ENCODE data around the gene ATP6V1G2. TPM values are rescaled to one million over a fixed set of nuclear protein-coding genes. Genes with fewer than 3 reads are reported as not detected.
A peak's percentile ranks its signal among the peaks of the same experiment; 100 is the strongest.
"Not testable (repeated sequence)": the region's sequence is repeated elsewhere in the genome, so short reads cannot be mapped to it uniquely, and the experiment has no call there.

Gene ATP6V1G2
- total and polyA plus RNA-seq, 2 donors: 2.5 to 3.3 TPM

- Histone ChIP-seq H3K9me3 (ENCODE audit: control insufficient read depth in 2 of 2, insufficient read depth in 1 of 2, low read length in 1 of 2) (no peaks in the 10 kb centered on the region), H3K4me1 (ENCODE audit: control insufficient read depth in 2 of 2, insufficient read depth in 2 of 2, low read length in 2 of 2) (no peaks in the 10 kb centered on the region), H3K27me3 (ENCODE audit: control insufficient read depth in 2 of 2, insufficient read depth in 1 of 2, low read length in 1 of 2) (no peaks in the 10 kb centered on the region), H3K4me3 (ENCODE audit: low read length in 2 of 2) (no peak overlapping the region), H3K36me3 (ENCODE audit: control insufficient read depth in 2 of 2, insufficient read depth in 2 of 2, low read length in 1 of 2) (peaks cover 19 to 24% of the 10 kb centered on the region in 2 donors), H3K27ac (ENCODE audit: low read depth in 1 of 2, low read length in 1 of 2) (no peak overlapping the region)
- 93% methylated on average over 4 of the region's 4 CpGs for WGBS
- no peak for DNase-seq (ENCODE audit: low read depth in 6 of 9, low spot score in 9 of 9)
These were observed 20.3 kb downstream of the ATP6V1G2 start for GRCh38 chr6:31525932-31526591.

GRCh38 chr6:31525553-31525931 is 20.9 kb downstream of the ATP6V1G2 start:
- no peak overlapping the region for H3K4me3 ChIP-seq (ENCODE audit: low read length in 2 of 2)
- no peak overlapping the region for H3K27ac ChIP-seq (ENCODE audit: low read depth in 1 of 2, low read length in 1 of 2)
- peaks cover 14 to 19% of the 10 kb centered on the region in 2 donors for H3K36me3 ChIP-seq (ENCODE audit: control insufficient read depth in 2 of 2, insufficient read depth in 2 of 2, low read length in 1 of 2)
- H3K27me3 ChIP-seq (ENCODE audit: control insufficient read depth in 2 of 2, insufficient read depth in 1 of 2, low read length in 1 of 2): no peaks in the 10 kb centered on the region
- no peaks in the 10 kb centered on the region for H3K9me3 ChIP-seq (ENCODE audit: control insufficient read depth in 2 of 2, insufficient read depth in 1 of 2, low read length in 1 of 2)
- 84% methylated on average over 8 of the region's 8 CpGs for WGBS
- H3K4me1 ChIP-seq (ENCODE audit: control insufficient read depth in 2 of 2, insufficient read depth in 2 of 2, low read length in 2 of 2): no peaks in the 10 kb centered on the region
- no peak for DNase-seq (ENCODE audit: low read depth in 6 of 9, low spot score in 9 of 9)

GRCh38 chr6:31521835-31522234 is 24.6 kb downstream of the ATP6V1G2 start:
- DNase-seq (ENCODE audit: low read depth in 6 of 9, low spot score in 9 of 9): no peak
- no peaks in the 10 kb centered on the region for H3K4me1 ChIP-seq (ENCODE audit: control insufficient read depth in 2 of 2, insufficient read depth in 2 of 2, low read length in 2 of 2)
- H3K4me3 ChIP-seq (ENCODE audit: low read length in 2 of 2): no peak overlapping the region
- H3K27me3 ChIP-seq (ENCODE audit: control insufficient read depth in 2 of 2, insufficient read depth in 1 of 2, low read length in 1 of 2): peaks cover 0 to 2% of the 10 kb centered on the region in 2 donors
- H3K36me3 ChIP-seq (ENCODE audit: control insufficient read depth in 2 of 2, insufficient read depth in 2 of 2, low read length in 1 of 2): no peaks in the 10 kb centered on the region
- H3K27ac ChIP-seq (ENCODE audit: low read depth in 1 of 2, low read length in 1 of 2): no peak overlapping the region
- 88% methylated on average over 3 of the region's 3 CpGs for WGBS
- H3K9me3 ChIP-seq (ENCODE audit: control insufficient read depth in 2 of 2, insufficient read depth in 1 of 2, low read length in 1 of 2): no peaks in the 10 kb centered on the region

- DNase-seq (ENCODE audit: low read depth in 6 of 9, low spot score in 9 of 9): no peak
- Histone ChIP-seq H3K36me3 (ENCODE audit: control insufficient read depth in 2 of 2, insufficient read depth in 2 of 2, low read length in 1 of 2) (peaks cover 20 to 23% of the 10 kb centered on the region in 2 donors), H3K4me3 (ENCODE audit: low read length in 2 of 2) (no peak overlapping the region), H3K9me3 (ENCODE audit: control insufficient read depth in 2 of 2, insufficient read depth in 1 of 2, low read length in 1 of 2) (no peaks in the 10 kb centered on the region), H3K4me1 (ENCODE audit: control insufficient read depth in 2 of 2, insufficient read depth in 2 of 2, low read length in 2 of 2) (no peaks in the 10 kb centered on the region), H3K27ac (ENCODE audit: low read depth in 1 of 2, low read length in 1 of 2) (no peak overlapping the region), H3K27me3 (ENCODE audit: control insufficient read depth in 2 of 2, insufficient read depth in 1 of 2, low read length in 1 of 2) (no peaks in the 10 kb centered on the region)
- WGBS: 78% methylated on average over 5 of the region's 5 CpGs
These were observed 32.8 kb downstream of the ATP6V1G2 start for GRCh38 chr6:31513456-31514165.

- no peak for DNase-seq (ENCODE audit: low read depth in 6 of 9, low spot score in 9 of 9)
- H3K4me1 ChIP-seq (ENCODE audit: control insufficient read depth in 2 of 2, insufficient read depth in 2 of 2, low read length in 2 of 2): no peaks in the 10 kb centered on the region
- H3K27me3 ChIP-seq (ENCODE audit: control insufficient read depth in 2 of 2, insufficient read depth in 1 of 2, low read length in 1 of 2): no peaks in the 10 kb centered on the region
- peaks cover 49 to 52% of the 10 kb centered on the region in 2 donors for H3K36me3 ChIP-seq (ENCODE audit: control insufficient read depth in 2 of 2, insufficient read depth in 2 of 2, low read length in 1 of 2)
- H3K27ac ChIP-seq (ENCODE audit: low read depth in 1 of 2, low read length in 1 of 2): no peak overlapping the region
- H3K4me3 ChIP-seq (ENCODE audit: low read length in 2 of 2): no peak overlapping the region
- WGBS: 95% methylated on average over 4 of the region's 4 CpGs
- H3K9me3 ChIP-seq (ENCODE audit: control insufficient read depth in 2 of 2, insufficient read depth in 1 of 2, low read length in 1 of 2): no peaks in the 10 kb centered on the region
These were observed 36.4 kb downstream of the ATP6V1G2 start for GRCh38 chr6:31510007-31510406.

GRCh38 chr6:31509036-31509435 is 37.4 kb downstream of the ATP6V1G2 start:
- WGBS: 50% methylated on average over 2 of the region's 2 CpGs
- not testable (repeated sequence) for H3K4me3 ChIP-seq (ENCODE audit: low read length in 2 of 2); DNase-seq (ENCODE audit: low read depth in 6 of 9, low spot score in 9 of 9); H3K27ac ChIP-seq (ENCODE audit: low read depth in 1 of 2, low read length in 1 of 2); H3K9me3 ChIP-seq (ENCODE audit: control insufficient read depth in 2 of 2, insufficient read depth in 1 of 2, low read length in 1 of 2); H3K4me1 ChIP-seq (ENCODE audit: control insufficient read depth in 2 of 2, insufficient read depth in 2 of 2, low read length in 2 of 2); H3K27me3 ChIP-seq (ENCODE audit: control insufficient read depth in 2 of 2, insufficient read depth in 1 of 2, low read length in 1 of 2)
- H3K36me3 ChIP-seq (ENCODE audit: control insufficient read depth in 2 of 2, insufficient read depth in 2 of 2, low read length in 1 of 2): peaks cover 49 to 52% of the 10 kb centered on the region in 2 donors

- H3K4me3 ChIP-seq (ENCODE audit: low read length in 2 of 2): no peak overlapping the region
- no peak for DNase-seq (ENCODE audit: low read depth in 6 of 9, low spot score in 9 of 9)
- H3K27me3 ChIP-seq (ENCODE audit: control insufficient read depth in 2 of 2, insufficient read depth in 1 of 2, low read length in 1 of 2): peaks cover 0 to 8% of the 10 kb centered on the region in 2 donors
- peaks cover 1 to 10% of the 10 kb centered on the region in 2 donors for H3K4me1 ChIP-seq (ENCODE audit: control insufficient read depth in 2 of 2, insufficient read depth in 2 of 2, low read length in 2 of 2)
- H3K36me3 ChIP-seq (ENCODE audit: control insufficient read depth in 2 of 2, insufficient read depth in 2 of 2, low read length in 1 of 2): peaks cover 16 to 22% of the 10 kb centered on the region in 2 donors
- no peaks in the 10 kb centered on the region for H3K9me3 ChIP-seq (ENCODE audit: control insufficient read depth in 2 of 2, insufficient read depth in 1 of 2, low read length in 1 of 2)
- H3K27ac ChIP-seq (ENCODE audit: low read depth in 1 of 2, low read length in 1 of 2): no peak overlapping the region
These were observed 43.8 kb downstream of the ATP6V1G2 start for GRCh38 chr6:31502586-31502985.

GRCh38 chr6:31499648-31500047 is 46.8 kb downstream of the ATP6V1G2 start:
- H3K4me1 ChIP-seq (ENCODE audit: control insufficient read depth in 2 of 2, insufficient read depth in 2 of 2, low read length in 2 of 2): peaks cover 11 to 37% of the 10 kb centered on the region in 2 donors
- H3K9me3 ChIP-seq (ENCODE audit: control insufficient read depth in 2 of 2, insufficient read depth in 1 of 2, low read length in 1 of 2); H3K27ac ChIP-seq (ENCODE audit: low read depth in 1 of 2, low read length in 1 of 2); DNase-seq (ENCODE audit: low read depth in 6 of 9, low spot score in 9 of 9); H3K27me3 ChIP-seq (ENCODE audit: control insufficient read depth in 2 of 2, insufficient read depth in 1 of 2, low read length in 1 of 2); H3K4me3 ChIP-seq (ENCODE audit: low read length in 2 of 2); H3K36me3 ChIP-seq (ENCODE audit: control insufficient read depth in 2 of 2, insufficient read depth in 2 of 2, low read length in 1 of 2): not testable (repeated sequence)
- WGBS: 94% methylated on average over 1 of the region's 2 CpGs

GRCh38 chr6:31498748-31499147 is 47.7 kb downstream of the ATP6V1G2 start:
- Histone ChIP-seq H3K9me3 (ENCODE audit: control insufficient read depth in 2 of 2, insufficient read depth in 1 of 2, low read length in 1 of 2) (no peaks in the 10 kb centered on the region), H3K4me3 (ENCODE audit: low read length in 2 of 2) (peak overlapping the region in 1 of 2 donors; percentile 60), H3K36me3 (ENCODE audit: control insufficient read depth in 2 of 2, insufficient read depth in 2 of 2, low read length in 1 of 2) (no peaks in the 10 kb centered on the region), H3K27ac (ENCODE audit: low read depth in 1 of 2, low read length in 1 of 2) (no peak overlapping the region), H3K4me1 (ENCODE audit: control insufficient read depth in 2 of 2, insufficient read depth in 2 of 2, low read length in 2 of 2) (peaks cover 11 to 37% of the 10 kb centered on the region in 2 donors), H3K27me3 (ENCODE audit: control insufficient read depth in 2 of 2, insufficient read depth in 1 of 2, low read length in 1 of 2) (peaks cover 0 to 13% of the 10 kb centered on the region in 2 donors)
- DNase-seq (ENCODE audit: low read depth in 6 of 9, low spot score in 9 of 9): no peak
- 47% methylated on average over 21 of the region's 21 CpGs for WGBS

All from thymus (tissue), 11 donors.